Hematopoietic multipotent progenitor cell treated with erythropoietin and hydrocortisone succinate and interleukin-3 and kit ligand, for 15 days (in vitro differentiated cells): Measurements from ENCODE around the gene GPC2.
"Not testable (repeated sequence)": the region's sequence is repeated elsewhere in the genome, so short reads cannot be mapped to it uniquely, and the experiment has no call there.

Experiments used
- DNase-seq: peaks from one replicate; pipeline ENCODE4 v3.0.0-alpha.2; 2015; ENCODE audit warnings: low spot score

The GPC2 gene

DNA sequence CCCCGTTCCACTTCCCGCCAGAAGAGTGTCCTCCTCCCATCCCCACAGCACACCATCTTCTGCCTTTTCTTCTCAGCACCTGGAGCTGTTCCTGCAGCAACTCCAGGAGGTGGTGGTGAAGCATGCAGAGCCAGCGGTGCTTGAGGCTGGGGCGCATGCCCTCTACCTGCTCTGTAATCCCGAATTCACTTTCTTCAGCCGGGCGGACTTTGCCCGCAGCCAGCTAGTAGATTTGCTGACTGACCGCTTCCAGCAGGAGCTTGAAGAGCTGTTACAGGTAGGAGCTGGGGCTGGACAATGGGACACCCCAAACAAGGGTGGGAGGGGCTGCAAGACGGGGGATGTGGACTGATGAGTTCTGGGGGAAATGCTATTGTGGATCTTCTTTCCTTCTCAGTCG lies 23.5 kb upstream of the GPC2 start:
- no peak for DNase-seq

DNA sequence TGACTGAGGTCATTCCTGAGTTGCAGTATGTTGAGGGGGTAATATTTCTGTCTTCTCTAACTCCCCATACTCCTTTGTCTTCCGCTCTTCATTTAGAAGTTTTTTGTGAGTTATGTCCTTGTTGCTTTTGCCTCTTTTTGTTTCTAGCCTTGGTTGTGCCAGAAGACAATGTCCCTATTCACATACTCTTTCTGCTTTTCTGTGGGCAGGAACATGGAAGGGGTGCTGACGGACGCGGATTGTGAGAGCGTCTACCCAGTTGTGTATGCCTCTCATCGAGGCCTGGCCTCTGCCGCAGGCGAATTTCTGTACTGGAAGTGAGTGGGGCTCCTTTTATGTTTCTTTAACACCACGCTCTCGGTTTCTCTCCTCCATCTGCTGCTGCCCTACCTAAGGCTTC lies 21.1 kb upstream of the GPC2 start:
- no peak for DNase-seq

DNA sequence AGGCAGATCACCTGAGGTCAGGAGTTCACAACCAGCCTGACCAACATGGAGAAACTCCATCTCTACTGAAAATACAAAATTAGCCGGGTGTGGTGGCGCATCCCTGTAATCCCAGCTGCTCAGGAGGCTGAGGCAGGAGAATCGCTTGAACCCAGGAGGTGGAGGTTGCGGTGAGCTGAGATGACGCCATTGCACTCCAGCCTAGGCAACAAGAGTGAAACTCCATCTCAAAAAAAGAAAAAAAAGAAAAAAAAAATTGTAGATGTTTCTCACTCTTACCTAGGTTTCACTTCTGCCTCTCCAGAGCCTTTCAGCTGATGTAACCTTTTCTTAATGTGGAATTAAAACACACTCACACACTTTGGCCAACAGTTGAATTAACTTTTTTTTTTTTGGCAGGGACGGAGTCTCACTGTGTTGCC lies 18.7 kb upstream of the GPC2 start:
- not testable (repeated sequence) for DNase-seq

DNA sequence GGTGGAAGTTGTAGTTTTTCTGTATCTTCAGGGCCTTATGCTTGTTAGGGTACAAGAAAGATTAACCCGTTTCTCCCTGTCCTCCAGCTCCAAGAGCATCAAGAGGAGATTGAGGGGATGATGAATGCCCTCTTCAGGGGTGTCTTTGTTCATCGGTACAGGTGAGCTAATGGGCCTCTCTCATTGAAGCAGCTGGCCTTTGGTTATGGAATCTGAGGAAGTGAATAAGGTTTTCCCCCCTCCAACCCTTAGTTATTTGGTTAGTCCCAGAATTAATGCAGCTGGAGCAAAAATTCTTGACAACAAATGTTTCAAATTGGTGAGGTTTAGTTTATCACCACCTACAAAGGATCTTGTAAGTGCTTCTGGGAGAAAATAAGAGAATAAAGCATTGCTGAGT lies 18.0 kb upstream of the GPC2 start:
- no peak for DNase-seq

DNA sequence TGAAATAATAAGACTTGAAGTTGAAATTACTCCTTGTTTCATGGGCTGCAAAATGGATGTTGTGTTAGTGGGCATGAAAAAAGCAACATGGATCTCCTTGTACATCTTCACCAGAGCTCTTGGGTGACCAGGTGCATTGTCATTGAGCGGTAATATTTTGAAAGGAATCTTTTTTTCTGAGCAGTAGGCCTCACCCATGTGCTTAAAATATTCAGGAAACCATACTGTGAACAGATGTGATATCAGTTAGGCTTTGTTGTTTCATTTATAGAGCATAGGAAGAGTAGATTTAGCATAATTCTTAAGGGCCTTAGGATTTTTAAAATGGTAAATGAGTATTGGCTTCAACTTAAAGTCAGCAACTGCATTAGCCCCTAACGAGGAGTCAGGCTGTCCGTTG lies 15.8 kb upstream of the GPC2 start:
- DNase-seq: no peak

DNA sequence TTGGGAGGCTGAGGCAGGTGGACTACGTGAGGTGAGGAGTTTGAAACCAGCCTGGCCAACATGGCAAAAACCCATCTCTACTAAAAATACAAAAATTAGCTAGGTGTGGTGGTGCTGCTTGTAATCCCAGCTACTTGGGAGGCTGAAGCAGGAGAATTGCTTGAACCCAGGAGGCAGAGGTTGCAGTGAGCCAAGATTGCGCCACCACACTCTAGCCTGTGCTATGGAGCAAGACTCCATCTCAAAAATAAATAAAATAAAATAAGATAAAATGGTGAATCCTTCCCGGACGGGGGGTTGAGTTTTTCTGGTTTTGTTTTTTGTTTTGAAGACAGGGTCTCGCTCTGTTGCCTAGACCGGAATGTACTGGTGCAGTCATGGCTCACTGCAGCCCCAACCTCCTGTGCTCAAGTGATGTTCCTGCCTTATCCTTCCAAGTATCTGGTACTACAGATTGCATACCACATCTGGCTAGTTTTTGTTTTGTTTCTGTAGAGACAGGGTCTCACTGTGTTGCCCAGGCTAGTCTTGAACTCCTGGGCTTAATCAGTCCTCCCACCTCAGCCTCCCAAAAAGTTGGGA lies 15.2 kb upstream of the GPC2 start:
- DNase-seq: not testable (repeated sequence)

DNA sequence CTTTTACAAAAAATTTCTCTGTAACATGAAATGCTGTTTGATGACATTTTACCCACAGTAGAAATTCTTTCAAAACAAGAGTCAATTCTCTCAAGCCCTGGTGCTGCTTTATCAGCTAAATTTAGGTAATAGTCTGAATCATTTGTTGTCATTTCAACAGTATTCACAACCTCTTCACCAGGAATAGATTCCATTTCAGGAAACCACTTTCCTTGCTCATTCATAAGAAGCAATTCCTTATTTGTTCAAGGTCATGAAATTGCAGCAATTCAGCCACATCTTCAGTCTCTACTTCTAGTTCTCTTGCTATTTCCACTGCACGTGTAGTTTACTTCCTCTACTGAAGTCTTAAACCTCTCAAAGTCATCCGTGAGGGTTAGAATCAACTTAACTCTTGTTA lies 14.6 kb upstream of the GPC2 start:
- no peak for DNase-seq

DNA sequence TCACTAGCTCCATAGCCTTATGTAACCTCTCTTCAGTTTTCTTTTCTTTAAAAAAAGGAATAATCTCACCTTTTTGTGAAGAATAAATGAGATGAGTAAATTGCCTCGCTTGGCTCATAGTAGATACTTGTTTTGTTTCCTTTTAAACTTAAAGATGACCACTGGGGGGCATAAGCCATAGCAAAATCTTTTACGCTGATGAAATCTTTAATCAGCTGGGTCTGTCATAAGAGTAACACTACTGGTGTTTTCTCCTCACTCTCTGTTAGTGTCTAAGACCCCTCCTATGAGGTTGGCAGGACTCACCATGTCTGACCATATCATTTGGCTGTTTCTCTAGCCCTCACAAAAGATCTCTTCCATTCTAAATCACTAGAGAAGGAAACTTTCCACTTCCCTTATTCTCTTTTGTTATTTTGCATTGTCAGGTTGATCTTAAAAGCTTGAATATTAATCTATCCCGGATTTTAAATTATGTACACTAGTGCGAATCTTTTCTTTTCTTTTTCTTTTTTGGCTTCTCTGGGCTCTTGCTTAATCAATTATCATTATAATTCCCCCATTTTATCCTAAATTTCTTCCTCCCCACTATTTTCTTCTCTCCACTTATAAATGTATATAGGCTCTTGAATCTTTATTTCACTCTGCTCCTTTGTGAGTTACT lies 13.0 kb upstream of the GPC2 start:
- DNase-seq: peak; percentile 22

DNA sequence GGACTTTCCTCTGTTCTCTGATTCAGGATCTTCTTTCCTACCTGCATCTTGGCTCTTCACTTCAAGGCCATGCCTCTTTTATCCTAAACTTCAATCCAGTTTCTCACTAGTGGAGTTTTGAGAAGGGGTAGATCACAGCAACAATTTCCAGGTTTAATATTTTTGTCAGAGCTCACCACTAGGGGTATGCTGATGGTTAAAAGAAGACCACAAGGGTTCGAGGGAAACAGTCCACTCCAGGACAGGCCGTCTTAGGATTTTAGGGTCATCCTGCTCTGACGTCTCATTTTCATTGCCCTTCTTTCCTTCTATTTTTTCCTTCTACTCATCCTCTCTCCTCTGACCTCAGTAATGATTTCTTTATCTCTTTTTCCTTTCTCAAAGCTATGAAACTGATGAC lies 11.9 kb upstream of the GPC2 start:
- DNase-seq: no peak

DNA sequence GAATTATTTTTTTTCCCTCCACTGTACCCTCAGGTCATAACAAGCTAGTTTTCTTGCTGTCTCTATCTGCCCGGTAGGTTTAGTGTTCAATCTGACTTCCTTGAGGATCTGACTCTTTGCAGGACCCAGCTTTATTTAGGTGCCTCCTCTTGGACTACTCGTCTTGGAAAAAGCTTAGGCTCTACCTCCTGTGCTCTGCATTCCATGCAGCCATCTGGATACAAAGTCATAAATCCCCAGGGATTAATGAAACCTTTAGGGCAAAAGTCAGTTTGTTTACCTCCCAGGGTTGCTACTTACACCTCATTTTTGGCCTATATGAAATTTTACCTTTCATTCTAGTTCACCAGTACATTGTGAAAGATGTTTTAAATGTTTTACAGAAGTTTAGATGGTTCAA lies 8.5 kb upstream of the GPC2 start:
- no peak for DNase-seq

DNA sequence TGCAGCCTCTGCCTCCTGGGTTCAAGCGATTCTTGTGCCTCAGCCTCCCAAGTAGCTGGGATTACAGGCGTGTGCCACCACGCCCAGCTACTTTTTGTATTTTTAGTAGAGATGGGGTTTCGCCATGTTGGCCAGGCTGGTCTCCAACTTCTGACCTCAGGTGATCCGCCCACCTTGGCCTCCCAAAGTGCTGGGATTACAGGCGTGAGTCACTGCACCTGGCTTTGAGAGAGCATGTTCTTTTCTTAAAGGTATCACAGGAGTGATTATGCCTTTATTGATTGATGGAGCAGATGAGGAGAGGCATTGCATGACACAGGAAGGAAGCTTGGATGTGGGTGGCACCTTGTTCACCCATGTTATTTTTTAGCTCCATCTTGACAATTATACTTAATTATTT lies 5.9 kb upstream of the GPC2 start:
- not testable (repeated sequence) for DNase-seq

DNA sequence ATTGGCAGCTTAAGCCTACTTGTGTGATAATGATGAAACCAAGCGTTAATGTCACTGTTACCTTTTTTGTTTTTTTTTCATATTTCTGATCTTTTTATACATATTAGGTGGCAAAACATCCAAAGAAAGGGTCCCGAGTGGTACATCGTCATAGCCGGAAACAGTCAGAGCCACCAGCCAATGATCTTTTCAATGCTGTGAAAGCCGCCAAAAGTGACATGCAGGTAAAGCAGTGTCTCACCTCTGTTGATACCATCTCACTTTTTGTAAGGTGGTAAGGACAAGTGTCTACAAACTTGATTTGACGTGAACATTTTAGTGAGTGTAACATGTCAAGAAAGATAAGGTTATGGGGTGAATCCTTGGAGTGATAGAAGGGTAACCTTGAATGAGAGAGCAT lies 5.4 kb upstream of the GPC2 start:
- DNase-seq: not testable (repeated sequence)

DNA sequence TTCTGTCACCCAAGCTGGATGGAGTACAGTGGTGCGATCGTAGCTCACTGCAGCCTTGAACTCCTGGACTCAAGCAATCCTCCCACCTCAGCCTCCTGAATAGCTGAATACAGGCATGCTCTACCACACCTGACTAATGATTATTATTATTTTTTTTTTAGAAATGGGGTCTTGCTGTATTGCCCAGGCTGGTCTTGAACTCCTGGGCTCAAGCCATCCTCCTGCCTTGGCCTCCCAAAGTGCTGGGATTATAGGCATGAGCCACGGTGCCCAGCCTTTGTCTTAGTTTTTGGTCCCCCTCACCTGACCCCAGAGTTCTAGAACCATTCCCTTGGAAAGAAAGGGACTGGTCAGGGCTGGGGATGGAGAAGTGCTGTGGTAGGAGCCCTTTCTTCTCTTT lies 2.9 kb upstream of the GPC2 start:
- not testable (repeated sequence) for DNase-seq

DNA sequence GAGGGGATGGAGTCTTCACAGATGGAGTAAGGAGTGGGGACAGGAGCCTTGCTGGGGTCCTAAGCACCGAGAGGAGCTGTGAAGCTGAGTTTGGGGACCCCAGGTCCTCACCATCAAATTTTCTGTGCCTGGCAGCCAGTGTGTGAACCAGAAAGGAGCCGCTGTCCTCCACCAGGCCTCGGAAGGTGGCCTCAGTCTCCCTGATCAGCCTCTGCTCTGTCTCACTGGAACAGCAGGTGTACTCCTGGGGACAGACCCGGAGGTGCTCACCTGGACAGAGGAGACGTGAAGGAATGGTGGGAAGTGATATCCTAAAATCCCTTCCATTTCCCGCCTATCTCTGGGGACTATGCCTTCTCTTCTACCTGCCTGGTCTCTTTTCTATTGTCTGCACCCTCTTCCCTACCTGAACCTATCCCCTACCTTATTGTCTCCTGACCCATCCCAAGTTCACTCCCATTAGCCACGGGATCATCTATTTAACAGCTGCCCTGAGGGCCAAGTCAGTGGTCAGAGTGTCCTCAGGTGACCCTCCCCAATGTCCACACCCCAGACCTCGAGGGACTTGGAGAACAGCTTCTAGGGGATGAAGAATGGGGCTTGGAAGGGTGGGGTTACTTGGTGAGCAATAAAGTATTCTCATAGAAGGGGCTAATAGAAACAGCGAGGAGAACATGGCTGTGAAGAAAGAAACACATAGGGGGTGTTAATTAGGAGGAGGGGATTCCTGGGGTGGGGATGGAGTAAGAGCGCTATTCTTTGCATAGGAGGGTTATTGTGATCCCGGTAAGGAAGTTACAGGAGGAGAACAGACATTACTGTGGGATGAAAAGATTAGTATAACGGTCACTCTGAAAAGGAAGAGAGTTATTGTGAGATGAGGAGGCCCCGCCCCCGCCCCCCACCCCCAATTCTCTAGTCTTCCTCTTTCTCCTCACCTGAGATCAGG lies 811 bp downstream of the GPC2 start:
- DNase-seq: no peak

DNA sequence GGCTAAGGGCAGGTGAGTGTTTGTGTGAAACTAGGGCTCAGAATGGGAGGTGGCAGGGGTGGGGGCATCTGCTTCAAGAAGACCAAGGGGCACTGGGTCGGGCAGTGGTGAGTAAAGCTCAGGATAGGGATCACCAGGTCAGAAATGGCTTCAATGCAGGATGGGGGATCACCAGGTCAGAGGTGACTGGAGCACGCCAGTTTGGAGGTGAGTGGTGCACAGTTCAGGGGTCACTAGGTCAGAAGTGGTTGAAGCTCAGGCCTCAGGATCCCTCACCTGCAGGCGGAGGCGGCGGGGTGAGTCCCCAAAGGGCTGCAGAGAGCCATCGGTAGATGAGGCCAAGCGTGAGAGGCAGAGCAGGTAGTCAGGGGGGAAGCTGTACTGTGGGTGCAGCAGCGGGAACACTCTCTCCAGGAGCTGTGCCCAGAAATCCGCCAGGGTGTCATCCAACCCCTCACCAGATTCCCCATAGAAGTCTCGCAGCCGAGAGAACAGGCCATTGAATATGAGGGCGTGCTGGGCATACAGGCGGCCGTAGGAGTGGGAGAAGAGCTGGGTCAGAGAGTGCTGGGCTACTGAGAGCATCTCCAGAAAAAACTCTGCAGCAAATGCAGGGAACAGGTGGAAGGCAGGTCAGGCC lies 1.8 kb downstream of the GPC2 start:
- DNase-seq: no peak

DNA sequence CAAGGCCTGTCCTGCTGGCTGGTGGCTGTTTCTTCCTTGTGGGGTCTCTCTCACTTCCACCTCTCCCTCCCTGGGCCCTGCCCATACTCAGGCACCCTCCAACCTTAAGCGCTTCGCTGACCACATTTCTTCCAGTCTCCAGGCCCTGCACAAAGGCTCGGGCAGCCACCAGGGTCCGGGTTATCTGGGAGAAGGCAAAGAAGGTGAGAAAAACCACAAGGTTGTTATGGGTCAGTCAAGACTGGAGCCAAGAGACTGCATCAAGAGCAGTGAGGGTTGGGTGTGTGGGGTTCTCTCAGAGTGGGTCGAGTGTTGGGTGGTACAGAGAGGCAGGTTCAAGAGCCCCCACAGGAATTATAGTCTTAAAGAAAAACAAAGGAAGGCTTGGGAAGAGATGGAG lies 2.6 kb downstream of the GPC2 start:
- DNase-seq: no peak

DNA sequence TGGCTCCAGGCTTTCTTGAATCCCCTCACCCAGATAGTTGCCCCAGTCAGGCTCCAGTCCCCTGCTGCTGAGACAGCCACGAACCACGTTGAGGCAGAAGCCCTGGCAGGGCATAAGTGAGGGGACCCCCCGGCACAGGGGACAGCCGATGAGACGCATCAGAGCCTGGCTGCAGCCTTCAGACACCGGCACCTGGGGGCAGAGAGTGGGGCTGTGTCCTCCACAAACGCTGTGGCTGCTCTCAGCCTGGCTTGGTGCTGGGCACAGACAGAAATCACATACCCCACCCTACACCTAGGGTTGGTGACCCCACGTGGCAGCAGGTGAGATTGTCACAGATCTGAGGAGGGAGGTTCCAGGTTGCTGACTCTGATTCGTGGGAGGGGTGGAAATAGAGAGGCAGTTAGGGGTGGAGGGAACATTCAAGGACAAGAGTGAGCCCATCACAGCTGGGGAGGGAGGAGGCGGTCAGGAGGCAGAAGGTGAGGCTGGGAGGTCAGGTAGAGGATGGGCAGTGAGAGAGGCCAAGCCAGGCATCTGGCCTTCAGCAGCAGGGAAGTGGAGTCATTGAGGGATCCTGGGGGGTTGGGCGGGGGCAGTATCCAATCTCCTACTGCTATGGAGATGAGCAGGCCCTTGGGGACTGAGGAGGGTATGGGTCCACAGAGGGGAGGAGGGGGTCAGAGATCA lies 3.2 kb downstream of the GPC2 start:
- DNase-seq: no peak

DNA sequence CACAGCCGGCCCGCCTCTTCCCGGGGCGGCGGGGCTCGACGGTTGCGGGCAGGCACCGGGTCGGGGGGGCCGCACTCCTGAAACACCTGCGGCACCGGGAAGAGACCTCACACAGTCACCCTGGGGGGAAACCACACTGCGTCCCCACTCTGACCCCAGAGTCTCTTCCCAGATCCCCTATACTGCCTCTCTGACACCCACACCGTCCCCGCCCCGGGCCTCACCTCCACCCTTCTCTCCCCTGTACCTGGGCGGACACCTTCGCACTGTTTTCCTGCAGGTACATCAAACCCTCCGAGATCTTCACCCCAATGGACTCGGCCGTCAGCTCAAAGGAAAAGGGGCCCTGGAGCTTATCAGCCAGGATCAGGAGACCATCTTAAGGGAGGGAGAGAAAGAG lies 5.3 kb downstream of the GPC2 start:
- no peak for DNase-seq

DNA sequence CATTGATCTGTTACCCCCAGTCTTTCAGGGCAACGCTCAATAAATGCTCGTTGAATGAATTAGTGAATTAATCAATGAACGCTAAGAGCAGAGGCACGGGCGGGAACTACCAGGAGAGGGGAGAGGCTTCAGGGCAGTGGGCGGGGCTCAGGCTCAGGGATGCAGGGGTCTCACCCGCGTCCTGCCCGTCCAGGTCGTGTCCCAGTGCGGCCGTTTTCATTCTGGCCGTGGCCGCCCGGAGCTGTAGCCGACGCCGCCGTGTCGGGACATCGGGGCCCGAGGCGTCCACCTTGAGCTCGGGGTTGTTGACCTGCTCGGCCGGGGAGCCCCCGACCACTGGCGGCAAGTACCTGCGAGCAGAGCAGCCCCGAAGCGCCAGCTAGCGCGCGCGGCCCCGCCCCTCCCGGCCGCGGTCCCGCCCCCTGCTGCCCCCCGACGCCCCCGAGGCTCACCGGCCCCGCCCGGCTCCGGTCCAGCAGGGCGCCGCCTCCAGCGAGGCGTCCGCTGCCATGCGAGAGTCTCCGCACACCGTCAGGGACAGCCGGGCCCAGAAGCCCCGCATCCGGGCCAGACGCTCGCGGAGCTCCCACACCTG lies 6.0 kb downstream of the GPC2 start:
- DNase-seq: no peak

DNA sequence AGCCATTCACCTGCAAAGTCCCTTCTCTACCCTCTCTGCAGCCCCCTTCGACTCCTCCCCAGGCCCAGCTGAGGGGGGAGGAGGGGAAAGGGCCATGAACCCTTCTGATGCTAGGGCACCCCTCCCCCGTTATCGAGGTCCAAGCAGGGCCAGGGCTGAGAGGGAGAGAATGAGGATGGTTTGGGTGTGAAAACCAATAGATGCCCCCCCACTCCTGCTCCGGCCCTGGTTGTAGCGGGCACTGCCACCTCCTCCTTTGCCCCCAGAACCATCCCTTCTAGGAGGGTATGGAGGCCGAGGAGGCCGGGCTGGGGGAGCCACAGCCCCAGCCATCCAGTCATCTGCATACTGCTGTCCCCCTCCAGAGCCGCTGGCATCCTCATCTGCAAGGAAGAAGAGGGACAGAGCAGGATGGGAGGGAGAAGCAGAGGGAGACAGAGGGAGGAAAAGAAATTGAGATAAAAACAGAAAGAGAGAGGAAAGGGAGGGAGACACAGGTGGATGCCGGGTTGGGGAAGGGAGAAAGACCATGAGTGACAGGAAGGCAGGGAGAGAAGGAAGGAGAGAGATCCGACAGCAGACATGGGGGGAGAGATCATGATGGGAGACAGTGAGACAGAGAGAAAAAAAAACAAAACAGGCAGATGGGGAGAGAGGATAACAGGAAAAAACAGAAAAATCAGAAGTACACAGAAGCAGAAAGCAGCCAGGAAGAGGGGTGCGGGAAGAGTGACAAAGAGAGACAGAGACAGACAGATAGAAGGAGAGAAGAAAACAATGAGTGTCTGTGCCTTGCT lies 6.9 kb downstream of the GPC2 start:
- no peak for DNase-seq
